ENCODE results near the gene MYO9B. TPM values are rescaled to one million over a fixed set of nuclear protein-coding genes. Genes with fewer than 3 reads are reported as not detected.
A peak's percentile ranks its signal among the peaks of the same experiment; 100 is the strongest.

MYO9B gene
- total RNA-seq, 1 experiment from 2014 or later = 94.3 TPM

GRCh38 chr19:17112700-17113099 lies 37.1 kb downstream of the MYO9B start:
- Mint-ChIP-seq H3K4me3 (no peak overlapping the region), H3K27ac (peak overlapping the region; percentile 90), H3K9me3 (no peaks in the 10 kb centered on the region), H3K27me3 (ENCODE audit: low read depth) (no peaks in the 10 kb centered on the region), H3K36me3 (peaks cover 8% of the 10 kb centered on the region; the same call in 1 of the 2 replicates), H3K4me1 (peaks cover 42% of the 10 kb centered on the region)
- ChIA-PET POLR2A (no interaction called here), CTCF (no interaction called here)
- TF ChIP-seq ATF3 (CRISPR knock-in tag; conservative IDR thresholded peaks at IDR 0.05) (no peak), CTCF (IDR thresholded peaks at IDR 0.05) (no peak), SMAD3 (CRISPR knock-in tag; IDR thresholded peaks at IDR 0.05; ENCODE audit: borderline replicate concordance) (no peak), OVOL2 (CRISPR knock-in tag; IDR thresholded peaks at IDR 0.05; ENCODE audit: borderline replicate concordance) (no peak)
- no peak for ATAC-seq
- no peak for DNase-seq (ENCODE audit: low spot score)

- DNase-seq (ENCODE audit: low spot score) = no peak
- Mint-ChIP-seq H3K9me3 (no peaks in the 10 kb centered on the region), H3K27me3 (ENCODE audit: low read depth) (no peaks in the 10 kb centered on the region), H3K4me1 (peaks cover 43% of the 10 kb centered on the region), H3K27ac (peak overlapping the region; percentile 90), H3K36me3 (peaks cover 8% of the 10 kb centered on the region; the same call in 1 of the 2 replicates), H3K4me3 (no peak overlapping the region)
- no peak for ATAC-seq
- ChIA-PET CTCF (no interaction called here), POLR2A (no interaction called here)
- TF ChIP-seq AFF4 (CRISPR knock-in tag; IDR thresholded peaks at IDR 0.05; ENCODE audit: borderline replicate concordance) (no peak), FOXK1 (CRISPR knock-in tag; IDR thresholded peaks at IDR 0.05) (no peak), FOXP4 (CRISPR knock-in tag; IDR thresholded peaks at IDR 0.05) (no peak), ZNF423 (CRISPR knock-in tag; IDR thresholded peaks at IDR 0.05) (no peak), ZNF416 (CRISPR knock-in tag; IDR thresholded peaks at IDR 0.05) (no peak), ZNF232 (CRISPR knock-in tag; IDR thresholded peaks at IDR 0.05) (no peak), ZNF281 (CRISPR knock-in tag; IDR thresholded peaks at IDR 0.05) (no peak), ERG (CRISPR knock-in tag; IDR thresholded peaks at IDR 0.05) (no peak), SMAD4 (CRISPR knock-in tag; IDR thresholded peaks at IDR 0.05) (no peak), MXD4 (CRISPR knock-in tag; IDR thresholded peaks at IDR 0.05; ENCODE audit: borderline replicate concordance) (no peak), GRHL2 (CRISPR knock-in tag; IDR thresholded peaks at IDR 0.05; ENCODE audit: insufficient replicate concordance, severe bottlenecking) (no peak), ZBTB43 (CRISPR knock-in tag; IDR thresholded peaks at IDR 0.05) (no peak), ZNF121 (CRISPR knock-in tag; IDR thresholded peaks at IDR 0.05) (no peak), CREM (CRISPR knock-in tag; IDR thresholded peaks at IDR 0.05) (no peak)
Measured at GRCh38 chr19:17113127-17113785, 37.7 kb downstream of the MYO9B start.
